ENCODE measurements around the gene LRMDA. TPM values are rescaled to one million over a fixed set of nuclear protein-coding genes. Genes with fewer than 3 reads are reported as not detected.
A peak's percentile ranks its signal among the peaks of the same experiment; 100 is the strongest.
"Not testable (repeated sequence)": the region's sequence is repeated elsewhere in the genome, so short reads cannot be mapped to it uniquely, and the experiment has no call there.

Gene LRMDA
- total RNA-seq, 1 donor from 2014 or later, result 1.8 TPM

DNA sequence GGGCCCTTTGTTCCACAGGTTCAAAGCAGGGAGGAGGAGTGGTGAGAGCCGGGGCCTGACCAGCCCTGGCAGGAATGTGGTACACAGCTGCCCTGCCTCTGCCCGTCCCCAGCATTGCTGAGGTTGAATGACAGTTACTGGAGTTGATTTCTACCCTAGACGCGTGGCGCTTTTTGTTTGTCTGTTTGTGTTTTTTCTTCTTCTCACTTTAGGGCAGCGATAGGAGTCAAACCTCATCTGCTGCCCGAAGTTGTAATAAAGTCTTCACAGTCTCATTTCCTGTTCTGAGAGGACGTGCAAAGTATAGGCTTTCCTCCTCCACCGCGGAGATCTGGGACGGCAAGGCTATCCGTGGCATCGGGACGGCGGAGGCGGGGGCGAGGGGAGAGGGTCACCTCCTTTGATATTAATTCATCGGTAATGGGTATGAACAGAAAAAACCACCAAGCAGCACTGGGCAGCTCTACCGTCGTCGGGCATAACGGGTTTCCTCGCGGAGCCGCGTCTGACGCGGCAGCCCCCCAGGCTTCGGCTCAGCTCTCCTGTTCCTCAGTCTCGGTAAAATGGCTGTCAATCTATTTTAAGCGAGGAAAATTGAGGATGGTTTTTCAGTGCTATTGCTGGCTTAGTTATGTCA lies 160.8 kb downstream of the LRMDA start:
- ATAC-seq, result no peak

GRCh38 chr10:75592791-75593643 lies 161.6 kb downstream of the LRMDA start:
- no peak for ATAC-seq

DNA sequence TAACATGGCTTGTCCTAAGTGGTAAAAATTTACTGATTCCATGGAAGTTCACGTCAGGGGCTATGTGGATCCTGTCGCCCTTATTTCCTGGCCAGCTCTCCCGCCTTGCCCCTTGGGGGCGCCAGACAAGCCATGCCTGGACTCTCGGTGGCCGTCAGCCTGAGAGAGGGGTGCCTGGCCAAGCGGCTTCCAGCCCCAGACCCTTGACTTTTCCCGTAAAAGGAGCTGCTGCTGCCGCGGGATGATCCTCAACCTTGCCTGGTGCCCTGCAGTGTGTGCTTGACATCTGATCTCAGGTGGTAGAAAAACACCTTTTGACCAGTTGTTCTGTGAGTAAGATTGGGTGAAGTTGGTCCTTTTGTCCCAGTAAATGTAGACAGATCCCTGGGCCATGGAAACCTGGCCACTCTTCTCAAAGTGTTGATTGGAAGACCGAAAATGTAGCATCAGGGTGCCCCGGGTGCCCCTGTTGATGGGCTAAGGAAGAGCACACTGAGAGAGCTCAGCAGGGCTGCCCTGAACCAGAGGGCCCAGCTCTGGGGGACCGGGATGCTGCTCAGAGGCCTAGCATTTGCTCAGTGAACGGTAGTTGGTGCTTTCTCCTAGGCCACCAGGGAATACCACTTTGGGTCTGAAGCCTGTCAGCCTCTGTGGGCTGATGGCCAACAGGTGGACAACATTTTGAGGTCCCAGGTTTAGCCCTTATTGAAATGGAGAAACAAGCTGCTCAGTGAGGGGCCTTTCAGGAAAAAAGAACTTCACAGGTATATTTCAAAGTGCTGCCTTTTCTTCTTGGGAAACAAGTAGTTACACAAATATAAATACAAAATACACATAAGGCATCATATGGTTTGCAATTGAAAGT lies 162.5 kb downstream of the LRMDA start:
- no peak for ATAC-seq

GRCh38 chr10:75596930-75597620 lies 165.7 kb downstream of the LRMDA start:
- ATAC-seq, result no peak

DNA sequence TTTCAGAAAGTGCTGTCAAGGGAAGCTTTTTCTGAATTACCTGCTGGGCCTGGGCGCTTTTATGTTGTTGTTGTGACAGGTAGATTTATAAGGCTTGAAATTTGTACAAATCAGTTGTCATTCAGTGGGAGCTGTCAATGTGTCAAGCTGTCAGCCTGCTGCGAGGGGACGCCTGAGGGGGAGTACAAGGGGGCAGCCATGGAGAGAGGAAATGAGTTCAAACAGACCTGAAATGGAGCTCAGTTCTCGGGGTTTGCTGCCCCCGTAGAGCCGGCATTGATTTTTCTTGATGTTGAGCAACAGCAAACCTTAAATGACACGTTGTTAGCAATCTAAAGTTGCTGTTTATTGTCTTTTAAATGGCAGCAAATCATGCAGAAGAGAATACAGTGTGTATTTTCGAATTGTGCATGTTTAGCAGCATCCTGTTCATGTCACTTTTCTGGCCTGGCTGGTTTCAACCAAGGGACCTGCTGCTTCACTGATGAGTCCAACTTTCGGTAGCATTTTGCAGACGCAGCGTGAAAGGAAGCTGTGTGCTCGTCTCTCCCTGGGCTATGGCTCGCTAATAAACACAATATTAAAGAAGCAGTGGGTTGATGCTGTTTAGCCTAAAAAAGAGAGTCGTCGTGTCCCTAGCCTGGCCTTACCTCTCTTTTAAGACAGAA lies 166.5 kb downstream of the LRMDA start:
- ATAC-seq, result no peak

- no peak for ATAC-seq
These were observed 167.6 kb downstream of the LRMDA start for GRCh38 chr10:75598998-75599397.

DNA sequence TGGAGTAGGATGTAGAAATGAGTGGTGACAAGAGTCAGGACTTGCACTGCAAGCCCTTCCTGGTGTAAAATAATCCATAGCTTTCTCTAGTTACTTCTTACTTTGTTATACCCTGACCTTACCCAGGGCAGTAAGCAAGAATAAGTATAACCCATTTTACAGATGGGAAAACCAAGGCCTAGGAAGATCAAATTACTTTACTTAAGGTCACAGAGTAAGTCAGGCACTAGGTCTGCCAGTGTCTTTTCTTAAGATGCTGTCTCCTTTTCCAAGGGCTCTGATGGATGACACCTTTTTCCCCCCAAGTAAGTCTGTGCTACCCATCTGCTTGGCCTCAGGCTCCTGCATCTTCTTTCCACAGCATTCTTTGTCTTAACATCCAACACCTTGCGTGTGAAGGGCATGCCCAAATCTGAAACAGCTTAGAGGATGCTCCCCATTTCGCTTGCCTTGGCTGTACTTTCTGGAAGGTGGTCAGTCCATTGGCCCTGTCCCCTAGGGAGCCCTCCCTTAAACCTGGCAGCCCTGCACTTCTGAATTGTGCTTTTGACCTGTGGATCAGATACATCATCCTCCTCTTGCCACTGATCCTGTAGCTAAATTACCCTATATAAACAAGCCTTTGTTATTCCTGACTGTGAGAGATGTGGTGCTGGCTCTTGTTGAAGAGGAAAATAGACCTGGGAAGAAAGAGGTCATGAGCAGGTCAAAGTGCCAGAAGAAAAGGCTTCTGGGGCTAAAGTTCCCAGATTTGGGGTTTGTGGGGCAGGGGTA lies 168.6 kb downstream of the LRMDA start:
- no peak for ATAC-seq

DNA sequence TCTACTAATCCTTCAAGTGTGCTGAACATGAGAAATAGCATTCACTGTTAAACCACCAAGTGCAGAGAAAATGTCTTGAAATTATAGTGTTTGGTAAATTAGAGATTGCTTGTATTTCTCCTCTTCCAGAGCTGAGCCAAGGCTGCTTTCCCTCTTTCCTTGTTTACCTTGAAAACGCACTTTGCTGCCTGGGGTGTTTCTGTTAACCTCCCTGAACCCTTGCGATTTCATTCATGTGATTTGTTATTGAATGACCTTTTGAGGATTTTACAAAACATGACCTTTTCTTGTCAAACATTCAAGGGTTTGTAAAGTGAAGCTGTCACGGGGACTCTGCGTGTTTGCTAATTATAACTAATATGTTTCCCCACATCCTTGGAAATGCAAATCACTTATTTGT lies 169.4 kb downstream of the LRMDA start:
- no peak for ATAC-seq

GRCh38 chr10:75602341-75602740 lies 170.9 kb downstream of the LRMDA start:
- no peak for ATAC-seq

- ATAC-seq, result no peak
These were observed 173.7 kb downstream of the LRMDA start for GRCh38 chr10:75605096-75605495.

DNA sequence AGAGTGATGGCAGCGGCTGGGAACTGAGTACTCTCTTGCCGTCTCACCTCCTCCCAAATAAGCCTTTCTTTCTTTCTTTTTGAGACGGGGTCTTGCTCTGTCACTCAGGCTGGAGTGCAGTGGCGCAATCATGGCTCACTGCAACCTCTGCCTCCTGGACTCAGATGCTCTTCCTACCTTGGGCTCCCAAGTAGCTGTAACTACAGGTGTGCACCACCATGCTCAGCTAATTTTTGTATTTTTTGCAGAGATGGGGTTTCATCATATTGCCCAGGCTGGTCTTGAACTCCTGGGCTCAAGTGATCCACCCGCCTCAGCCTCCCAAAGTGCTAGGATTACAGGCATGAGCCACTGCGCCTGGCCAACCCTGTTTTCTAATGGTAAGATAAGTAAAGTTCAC lies 174.4 kb downstream of the LRMDA start:
- not testable (repeated sequence) for ATAC-seq

- ATAC-seq, result no peak
These were observed 174.9 kb downstream of the LRMDA start for GRCh38 chr10:75606203-75606779.

GRCh38 chr10:75607576-75607975 lies 176.2 kb downstream of the LRMDA start:
- no peak for ATAC-seq

GRCh38 chr10:75610183-75610582 lies 178.8 kb downstream of the LRMDA start:
- no peak for ATAC-seq

DNA sequence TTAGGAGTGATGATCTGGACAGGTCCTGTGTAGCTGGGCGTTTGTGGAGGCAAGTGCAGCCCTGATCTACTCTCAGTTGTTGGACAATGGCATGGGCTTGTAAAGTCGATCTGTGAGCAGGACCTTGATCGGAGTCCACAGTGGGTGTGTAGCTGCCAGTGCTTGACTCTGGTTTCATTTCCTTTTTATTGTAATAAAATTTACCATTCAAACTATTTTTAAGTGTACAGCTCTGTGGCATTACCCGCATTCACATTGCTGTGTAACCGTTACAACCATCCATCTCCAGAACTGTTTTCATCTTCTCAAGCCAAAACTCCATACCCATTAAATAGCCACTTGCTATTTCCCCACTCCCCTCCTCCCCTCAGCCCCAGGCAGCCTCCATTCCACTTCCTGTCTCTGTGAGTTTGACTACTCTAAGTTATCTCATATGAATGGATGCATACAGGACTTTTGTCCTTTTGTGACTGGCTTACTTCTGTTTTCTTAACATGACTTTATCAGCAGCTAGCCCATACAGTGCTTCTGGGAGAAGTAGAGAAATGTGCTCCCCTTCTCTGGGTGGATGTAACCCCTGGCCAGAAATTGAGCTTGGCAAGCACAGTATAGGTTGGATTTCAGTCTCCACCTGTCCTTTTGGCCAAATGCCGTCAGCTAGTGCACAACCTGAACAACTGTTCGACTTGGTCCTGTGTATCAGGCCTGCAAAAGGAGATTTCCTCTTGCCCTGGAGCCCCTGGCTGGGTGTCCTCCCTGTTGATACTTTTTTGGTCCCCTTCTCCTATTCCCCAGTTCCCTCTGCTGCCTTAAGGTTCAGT lies 180.0 kb downstream of the LRMDA start:
- no peak for ATAC-seq

- no peak for ATAC-seq
These were observed 180.6 kb downstream of the LRMDA start for GRCh38 chr10:75611993-75612372.

- ATAC-seq, result peak; percentile 15
These were observed 181.7 kb downstream of the LRMDA start for GRCh38 chr10:75612904-75613684.

- no peak for ATAC-seq
These were observed 182.5 kb downstream of the LRMDA start for GRCh38 chr10:75613685-75614504.

All from esophagus mucosa (tissue), 1 donor.